AG10803 (cell line): ENCODE results near the gene VIPR1.

Experiments used
- DNase-seq: peaks from one replicate; pipeline ENCODE4 v3.0.0; 2010; ENCODE audit warnings: low read depth
- H3K4me3 ChIP-seq: 2 replicates; pipeline ENCODE4 v1.5.1; 2011; ENCODE audit warnings: mild to moderate bottlenecking, low read length, control low read depth
- CTCF ChIP-seq: conservative IDR thresholded peaks from 2 replicates; pipeline ENCODE4 v1.5.1; 2011; ENCODE audit warnings: mild to moderate bottlenecking, low read length, control low read depth, inconsistent platforms

The VIPR1 gene

GRCh38 chr3:42515391-42515916, 13.0 kb downstream of the VIPR1 start:
- DNase-seq: no peak
- no peak for TF ChIP-seq CTCF
- H3K4me3 ChIP-seq: no peak overlapping the region

GRCh38 chr3:42515976-42516375, 13.5 kb downstream of the VIPR1 start:
- no peak for TF ChIP-seq CTCF

GRCh38 chr3:42516443-42516842, 14.0 kb downstream of the VIPR1 start:
- TF ChIP-seq CTCF: no peak
- DNase-seq: no peak
- no peak overlapping the region for H3K4me3 ChIP-seq

More at GRCh38 chr3:42515976-42516375, 13.5 kb downstream of the VIPR1 start:
- no peak overlapping the region for H3K4me3 ChIP-seq
- no peak for DNase-seq

GRCh38 chr3:42517117-42517516, 14.7 kb downstream of the VIPR1 start:
- no peak for TF ChIP-seq CTCF
- no peak overlapping the region for H3K4me3 ChIP-seq
- DNase-seq: no peak

GRCh38 chr3:42518800-42519567, 16.5 kb downstream of the VIPR1 start:
- DNase-seq: no peak
- H3K4me3 ChIP-seq: no peak overlapping the region
- peak; percentile 3; the same call in 1 of the 2 replicates for TF ChIP-seq CTCF

GRCh38 chr3:42519568-42519962, 17.1 kb downstream of the VIPR1 start:
- no peak for TF ChIP-seq CTCF
- no peak overlapping the region for H3K4me3 ChIP-seq
- no peak for DNase-seq

- H3K4me3 ChIP-seq: no peak overlapping the region
- no peak for TF ChIP-seq CTCF
- no peak for DNase-seq
Measured at GRCh38 chr3:42520336-42520735, 17.9 kb downstream of the VIPR1 start.
